Measurements from ENCODE around the gene MPG.

Gene MPG

DNA sequence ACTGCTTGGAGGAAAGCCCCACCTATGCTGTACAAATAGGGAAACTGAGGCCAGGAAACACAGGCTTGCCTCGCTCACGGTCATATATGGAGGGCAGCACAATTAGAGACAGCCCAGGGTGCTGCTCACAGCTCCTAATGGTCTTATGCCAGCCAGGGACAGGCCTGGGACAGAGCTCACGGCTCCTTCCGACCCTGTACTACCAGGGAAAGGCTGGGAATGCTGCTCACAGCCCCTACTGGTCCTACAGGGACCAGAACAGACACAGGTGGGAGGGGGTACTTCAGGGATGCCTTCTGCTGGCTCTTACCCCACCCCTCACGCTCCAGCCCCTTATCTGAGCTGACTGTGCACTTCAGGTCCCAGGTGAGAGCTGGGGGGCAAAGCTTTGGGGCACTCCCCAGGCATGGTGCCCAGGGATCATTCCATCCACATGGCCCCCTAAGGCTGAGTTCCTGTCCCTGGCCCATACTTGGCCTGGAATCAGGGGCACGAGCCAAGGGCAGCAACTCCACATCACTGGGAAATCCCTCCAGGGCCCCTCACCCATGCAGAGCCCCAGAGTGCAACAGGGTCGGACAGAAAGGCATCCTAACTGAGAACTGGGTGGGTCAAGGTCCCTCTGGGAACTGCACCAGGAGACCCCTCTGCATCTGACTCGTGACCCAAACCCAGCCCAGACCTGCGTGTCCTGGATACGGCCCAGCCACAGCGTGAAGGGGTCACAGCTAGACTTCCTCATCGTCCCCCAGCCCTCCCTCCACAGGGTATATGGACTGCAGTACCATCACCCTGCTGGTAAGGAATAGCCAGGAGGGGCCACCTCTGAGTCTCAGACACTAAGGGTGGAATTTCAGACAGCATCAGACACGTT, 11.5 kb upstream of the MPG start:
- no peak for DNase-seq (ENCODE audit: low spot score)

DNA sequence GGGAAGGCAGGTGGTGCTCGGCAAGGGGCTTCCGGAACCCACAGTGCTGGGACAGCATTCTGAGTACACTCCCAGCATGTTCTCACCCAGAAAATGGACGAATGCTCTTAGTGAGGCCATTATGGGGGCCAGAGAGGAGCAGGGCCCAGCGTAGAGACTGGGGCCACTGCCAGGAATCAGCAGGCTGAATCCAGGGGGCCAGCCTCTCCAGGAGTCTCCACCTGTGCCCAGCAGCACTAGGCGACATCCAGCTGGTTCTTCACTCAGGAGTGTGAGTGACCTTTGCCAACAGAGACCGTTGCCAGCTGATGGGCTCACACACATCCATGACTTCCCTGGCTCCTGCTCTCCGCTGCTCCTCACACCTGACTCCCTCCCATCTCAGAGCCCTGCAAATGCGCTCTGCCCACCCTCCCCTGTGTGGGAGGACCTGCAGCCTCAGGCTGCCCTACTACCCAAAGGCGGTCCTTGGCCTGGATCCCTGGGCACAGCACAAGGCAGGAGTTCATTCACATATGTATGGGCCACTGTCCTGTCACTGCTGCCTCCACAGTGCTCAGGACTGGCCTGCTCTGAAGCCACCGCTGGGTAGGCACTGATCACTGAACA, 10.7 kb upstream of the MPG start:
- no peak for DNase-seq (ENCODE audit: low spot score)

DNA sequence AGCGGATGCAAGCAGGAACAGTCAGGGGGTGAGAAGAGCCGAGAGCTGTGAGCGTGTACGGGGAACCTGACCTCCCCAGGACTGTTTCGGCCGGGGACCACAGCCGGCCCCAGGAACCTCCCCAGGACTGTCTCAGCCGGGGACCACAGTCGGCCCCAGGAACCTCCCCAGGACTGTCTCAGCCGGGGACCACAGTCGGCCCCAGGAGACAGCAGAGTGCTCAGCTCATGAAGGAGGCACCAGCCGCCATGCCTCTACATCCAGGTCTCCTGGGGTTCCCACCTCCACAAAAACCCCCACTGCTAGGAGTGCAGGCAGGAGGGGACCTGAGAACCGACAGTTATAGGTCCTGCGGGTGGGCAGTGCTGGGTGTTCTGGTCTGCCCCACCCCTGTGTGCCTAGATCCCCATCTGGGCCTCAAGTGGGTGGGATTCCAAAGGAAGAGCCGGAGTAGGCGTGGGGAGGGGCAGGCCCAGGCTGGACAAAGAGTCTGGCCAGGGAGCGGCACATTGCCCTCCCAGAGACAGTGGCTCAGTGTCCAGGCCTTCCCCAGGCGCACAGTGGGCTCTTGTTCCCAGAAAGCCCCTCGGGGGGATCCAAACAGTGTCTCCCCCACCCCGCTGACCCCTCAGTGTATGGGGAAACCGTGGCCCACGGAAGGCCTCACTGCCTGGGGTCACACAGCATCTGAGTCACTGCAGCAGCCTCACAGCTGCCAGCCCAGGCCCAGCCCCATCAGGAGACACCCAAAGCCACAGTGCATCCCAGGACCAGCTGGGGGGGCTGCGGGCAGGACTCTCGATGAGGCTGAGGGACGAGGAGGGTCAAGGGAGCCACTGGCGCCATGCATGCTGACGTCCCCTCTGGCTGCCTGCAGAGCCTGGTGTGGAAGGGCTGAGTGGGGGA, 9.9 kb upstream of the MPG start:
- DNase-seq (ENCODE audit: low spot score) = no peak

- DNase-seq (ENCODE audit: low spot score) = no peak
Measured at GRCh38 chr16:69181-69580, 8.8 kb upstream of the MPG start.

DNA sequence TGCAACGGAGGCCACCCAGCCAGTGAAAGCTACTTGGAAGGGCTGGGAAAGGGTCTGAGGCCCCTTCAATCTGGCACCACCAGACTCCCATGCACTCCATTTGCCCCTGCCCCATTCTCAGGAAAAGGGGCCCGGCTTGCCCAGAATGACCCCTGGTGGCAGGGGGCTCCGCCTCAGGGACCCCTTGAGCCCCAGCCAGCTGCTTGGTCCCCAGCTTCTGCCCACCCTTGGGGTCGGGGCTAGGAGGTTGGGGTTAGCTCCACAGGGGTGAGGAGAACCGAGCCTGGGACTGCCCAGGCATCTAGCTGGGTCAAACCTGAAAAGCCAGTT, 6.8 kb upstream of the MPG start:
- no peak for DNase-seq (ENCODE audit: low spot score)

- DNase-seq (ENCODE audit: low spot score) = peak; percentile 81
Measured at GRCh38 chr16:71540-72401, 6.3 kb upstream of the MPG start.

- DNase-seq (ENCODE audit: low spot score) = peak; percentile 73
Measured at GRCh38 chr16:72561-73548, 5.2 kb upstream of the MPG start, which contains the start of gene RHBDF1. Gene RHBDF1, minus strand, starts transcription at chr16:72631. Its CDS starts 7,616 bp downstream, at chr16:65015.

- DNase-seq (ENCODE audit: low spot score) = no peak
Measured at GRCh38 chr16:74051-74746, 3.8 kb upstream of the MPG start.

DNA sequence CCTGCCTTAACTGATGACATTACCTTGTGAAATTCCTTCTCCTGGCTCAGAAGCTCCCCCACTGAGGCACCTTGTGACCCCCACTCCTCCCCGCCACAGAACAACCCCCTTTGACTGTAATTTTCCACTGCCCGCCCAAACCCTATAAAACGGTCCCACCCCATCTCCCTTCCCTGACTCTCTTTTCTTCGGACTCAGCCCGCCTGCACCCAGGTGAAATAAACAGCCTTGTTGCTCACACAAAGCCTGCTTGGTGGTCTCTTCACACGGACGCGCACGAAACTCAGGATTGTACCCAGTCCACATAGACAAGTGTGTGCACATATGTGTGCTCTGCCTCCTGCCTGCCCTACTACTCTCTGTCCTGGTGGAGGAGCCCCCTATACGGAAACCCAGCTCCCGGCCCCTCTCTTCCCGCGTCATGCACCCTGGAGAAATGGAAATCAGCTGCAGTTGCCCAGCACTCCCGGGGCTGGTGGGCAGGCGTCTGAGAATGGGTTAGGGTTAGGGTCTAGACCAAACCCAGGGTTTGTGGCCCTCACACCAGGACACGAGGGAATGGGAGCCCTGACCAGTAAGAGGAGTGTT, 3.2 kb upstream of the MPG start:
- DNase-seq (ENCODE audit: low spot score) = no peak

DNA sequence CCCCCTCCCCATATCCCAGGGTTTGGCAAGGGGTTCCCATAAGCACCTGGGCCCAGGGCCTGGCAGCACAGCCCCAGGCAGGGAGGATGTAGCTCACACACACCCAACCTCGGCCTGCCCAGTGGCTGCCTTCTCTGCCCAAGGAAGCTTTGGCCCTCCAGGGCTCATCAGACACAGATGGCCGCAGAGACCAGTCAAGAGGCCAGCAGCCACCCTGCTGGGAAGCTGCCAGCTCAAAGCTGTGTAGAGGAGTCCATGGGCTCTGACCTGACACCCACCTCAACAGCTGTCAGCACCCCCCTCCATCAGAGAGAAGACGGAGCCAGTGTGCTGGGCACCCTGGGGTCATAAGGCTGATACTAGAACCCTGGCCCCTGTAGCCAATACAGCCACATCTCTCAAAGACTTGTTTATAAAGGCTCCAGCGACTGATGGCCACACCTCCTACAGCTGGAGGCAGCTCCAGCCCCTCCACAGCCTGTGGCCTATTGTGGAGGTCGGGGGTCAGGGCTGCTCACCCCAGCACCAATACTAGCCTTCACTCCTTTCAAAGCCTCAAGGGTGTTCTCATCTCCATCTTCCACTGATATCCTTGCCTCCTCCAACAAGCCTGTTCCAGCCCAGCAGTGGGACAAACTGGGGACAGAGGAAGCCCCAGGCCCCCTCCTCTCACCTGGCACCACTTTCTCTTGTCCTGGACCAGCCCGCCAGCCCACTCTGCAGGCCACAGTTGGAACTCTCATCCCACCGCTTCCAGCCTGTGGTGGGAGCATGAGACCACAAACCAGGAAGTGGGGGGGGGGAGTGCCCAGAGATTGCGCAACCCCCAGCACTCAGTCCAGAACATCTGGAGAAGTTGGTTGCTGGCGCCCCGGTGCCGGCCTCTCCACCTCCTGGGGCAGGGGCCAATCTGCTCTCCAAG, 2.2 kb upstream of the MPG start:
- peak; percentile 37 for DNase-seq (ENCODE audit: low spot score)

- DNase-seq (ENCODE audit: low spot score) = peak; percentile 65
Measured at GRCh38 chr16:76535-77272, 1.3 kb upstream of the MPG start.

DNA sequence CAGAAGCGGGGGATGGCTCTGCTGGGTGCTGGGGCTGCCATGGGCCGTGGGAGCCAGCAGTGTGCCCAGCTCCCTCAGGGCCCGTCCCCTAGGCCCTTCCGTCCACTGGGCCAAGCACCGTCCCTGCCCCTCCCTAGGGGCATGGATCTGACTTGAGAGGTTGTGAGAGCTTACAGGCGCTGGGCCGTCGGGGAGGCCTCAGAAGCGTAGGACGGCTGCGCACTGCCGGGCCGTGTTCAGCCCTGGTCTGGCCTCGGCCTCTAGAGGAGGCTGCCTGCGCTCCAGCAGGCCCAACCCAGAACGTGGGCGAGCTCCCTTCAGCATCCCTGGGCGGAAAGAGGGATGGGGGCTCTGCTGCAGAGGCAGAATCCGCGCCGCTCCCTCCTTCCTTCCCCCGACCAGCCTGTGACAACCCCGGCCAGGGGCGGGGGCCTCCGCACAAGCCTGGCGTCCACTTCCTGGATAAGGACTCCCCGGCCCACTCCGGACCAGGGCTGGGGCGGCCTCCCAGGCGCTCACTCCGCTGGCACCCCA, 685 bp upstream of the MPG start:
- peak; percentile 43 for DNase-seq (ENCODE audit: low spot score)

DNA sequence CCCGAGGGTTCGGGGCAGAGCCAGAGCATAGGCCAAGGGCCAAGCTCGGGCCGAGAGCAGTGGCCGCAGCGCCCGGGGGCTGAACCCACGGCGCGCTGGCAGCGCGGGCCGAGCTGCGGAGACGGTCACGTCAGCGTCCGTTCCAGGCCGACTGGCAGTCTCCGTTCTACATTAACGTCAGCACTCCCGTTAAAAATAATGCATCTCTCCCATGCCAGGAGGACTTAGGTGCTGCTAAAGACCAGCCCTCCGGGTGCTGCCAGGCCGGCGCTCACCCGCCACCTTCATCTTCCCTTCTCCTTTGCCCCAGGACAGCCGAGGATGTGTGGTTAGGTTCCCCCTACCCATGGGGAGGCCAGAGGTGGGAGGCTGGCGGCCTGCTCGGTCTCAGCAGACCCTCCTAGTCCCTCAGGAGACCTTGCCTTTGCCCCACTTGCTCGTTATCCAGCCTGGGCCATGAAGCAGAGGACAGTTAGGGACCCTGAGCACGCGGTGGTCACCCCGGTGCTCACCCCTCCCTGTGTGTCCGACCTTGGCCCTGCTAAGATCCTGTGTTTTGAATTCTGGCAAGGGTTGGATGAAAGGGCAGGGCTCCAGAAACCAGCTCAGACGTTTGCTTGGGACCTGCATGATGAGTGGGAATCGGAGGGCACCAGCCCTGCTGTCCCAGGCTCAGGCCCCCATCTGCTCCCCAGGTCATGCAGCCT, 572 bp downstream of the MPG start:
- DNase-seq (ENCODE audit: low spot score) = peak; percentile 32

- no peak for DNase-seq (ENCODE audit: low spot score)
Measured at GRCh38 chr16:79151-80054, 1.4 kb downstream of the MPG start.

GRCh38 chr16:83060-83603, 5.1 kb downstream of the MPG start:
- no peak for DNase-seq (ENCODE audit: low spot score)

Measured in kidney tubule cell (primary cell).